H7 (cell line): ENCODE data around the gene TIMM13. TPM values are rescaled to one million over a fixed set of nuclear protein-coding genes. Genes with fewer than 3 reads are reported as not detected.
A peak's percentile ranks its signal among the peaks of the same experiment; 100 is the strongest.

Source experiments
- DNase-seq: peaks from one replicate; pipeline ENCODE4 v3.0.0; 2012
- H3K27me3 ChIP-seq: 2 replicates; pipeline ENCODE4 v1.6.0; 2011; ENCODE audit warnings: mild to moderate bottlenecking, low read length; ENCODE audit not compliant: control insufficient read depth, insufficient read depth
- H3K36me3 ChIP-seq: replicated peaks from 2 replicates; pipeline ENCODE4 v1.5.1; 2011; ENCODE audit warnings: low read length; ENCODE audit not compliant: control insufficient read depth, insufficient read depth
- H3K4me3 ChIP-seq: 2 replicates; pipeline ENCODE4 v1.5.1; 2011; ENCODE audit warnings: low read depth, mild to moderate bottlenecking, control low read depth, low read length, moderate library complexity; ENCODE audit not compliant: insufficient read depth
- total RNA-seq: library from RNA; depleted of rRNA; stranded (reverse); fragments of >200 nt; shearing (Covaris generic); gene quantifications from 2 replicates; pipeline ENCODE4 v1.2.3, GENCODE V29; 2014

TIMM13 gene
- total RNA-seq, 1 experiment from 2014 or later: 179 TPM

DNA sequence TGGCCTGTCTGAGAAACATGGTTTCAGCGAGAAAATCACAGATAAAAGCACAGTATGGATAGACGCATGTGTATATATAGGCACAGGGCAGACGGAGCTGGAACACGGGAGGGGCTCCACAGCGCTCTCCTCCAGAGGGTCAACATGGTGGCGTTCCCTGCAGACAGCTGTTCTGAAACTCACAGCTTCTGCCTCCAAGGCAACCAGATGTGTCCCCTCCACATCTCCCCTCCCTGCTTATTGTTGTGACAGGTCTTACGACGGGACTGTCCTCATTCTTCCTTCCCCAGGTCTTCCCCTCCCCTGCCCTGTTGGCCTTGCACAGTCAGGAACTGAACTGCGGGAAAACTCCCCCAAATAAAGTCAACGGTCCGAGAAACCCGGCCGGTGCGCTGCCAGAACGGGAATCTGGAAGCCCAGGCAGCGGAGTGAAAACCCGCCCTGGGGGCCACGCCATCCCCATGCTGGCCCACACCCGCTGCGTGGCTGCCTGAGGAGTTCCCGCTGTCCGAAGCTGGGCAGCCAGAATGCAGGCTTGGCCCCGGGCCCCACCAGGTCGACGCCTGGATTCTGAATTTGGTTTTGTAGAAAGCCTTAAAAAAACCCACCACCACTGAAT is 2.6 kb upstream of the TIMM13 start:
- no peaks in the 10 kb centered on the region for H3K27me3 ChIP-seq
- H3K4me3 ChIP-seq: no peak overlapping the region
- peaks cover 11% of the 10 kb centered on the region for H3K36me3 ChIP-seq
- DNase-seq: no peak

DNA sequence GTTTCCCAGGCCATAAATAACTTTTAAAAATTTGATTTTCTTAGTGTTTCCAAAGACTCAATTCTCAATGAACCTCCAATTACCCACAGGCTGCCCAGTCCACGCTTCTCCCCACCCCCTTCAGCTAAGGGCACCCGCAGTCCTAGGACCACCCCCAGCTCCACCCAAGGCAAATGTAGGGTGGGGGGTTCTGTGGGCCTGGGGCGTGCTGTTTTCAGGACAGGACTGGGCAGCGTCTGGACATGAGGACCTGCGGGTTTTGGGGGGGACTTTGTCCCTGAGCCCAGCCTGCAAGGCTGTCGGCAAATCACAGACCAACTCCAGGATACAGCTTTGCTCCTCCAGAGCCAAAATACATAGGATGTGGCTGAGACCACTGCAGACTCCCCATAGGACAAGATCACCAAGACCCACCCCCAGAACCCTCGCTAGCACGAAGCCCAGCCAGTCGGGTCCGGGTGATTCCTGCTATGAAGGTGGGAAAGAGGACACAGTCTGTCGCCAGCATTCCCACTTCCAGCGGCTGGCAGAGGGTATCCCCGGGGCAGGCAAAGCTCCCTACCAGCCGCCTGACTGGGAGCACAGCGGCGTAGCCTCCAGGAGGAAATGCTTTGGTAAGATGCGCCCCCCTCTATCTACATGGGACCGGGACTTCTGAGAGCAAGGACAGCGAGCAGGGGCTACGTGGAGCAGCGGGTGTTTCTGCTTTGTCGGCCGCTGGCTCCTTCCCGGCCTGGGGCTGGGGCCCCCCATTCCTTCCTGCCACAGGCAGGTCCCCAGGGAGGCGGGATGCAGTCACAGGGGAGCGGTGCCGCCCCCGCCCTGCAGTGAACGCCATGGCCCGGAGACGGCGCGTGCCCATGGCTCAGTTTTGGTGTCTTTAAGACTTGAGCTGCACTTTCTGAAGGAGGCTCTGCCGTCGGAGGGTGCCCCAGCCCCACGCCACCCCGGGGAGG is 1.6 kb upstream of the TIMM13 start:
- Histone ChIP-seq H3K4me3 (no peak overlapping the region), H3K36me3 (peaks cover 10% of the 10 kb centered on the region), H3K27me3 (no peaks in the 10 kb centered on the region)
- DNase-seq: peak; percentile 79

DNA sequence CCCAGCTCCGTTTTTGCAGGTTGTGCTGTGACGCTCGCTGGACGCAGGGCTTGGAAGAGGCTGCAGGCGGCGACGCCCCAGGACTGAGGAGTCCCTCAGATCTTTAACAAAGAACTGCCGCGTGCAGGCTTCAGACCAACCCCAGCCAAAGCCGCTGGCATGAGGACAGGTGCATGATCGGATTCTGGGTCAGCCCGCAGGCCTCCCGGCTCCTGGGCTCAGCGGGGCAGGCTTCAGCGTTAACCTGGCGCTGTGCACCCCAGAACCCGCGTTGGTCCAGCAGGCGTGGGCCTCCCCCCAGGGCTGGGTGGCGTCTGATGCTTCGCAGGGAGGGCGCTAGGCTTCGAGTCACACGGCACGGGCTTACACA is 920 bp upstream of the TIMM13 start:
- DNase-seq: peak; percentile 90

GRCh38 chr19:2426611-2427428 is 566 bp downstream of the TIMM13 start:
- no peaks in the 10 kb centered on the region for H3K27me3 ChIP-seq
- peak overlapping the region; percentile 95 for H3K4me3 ChIP-seq
- H3K36me3 ChIP-seq: peaks cover 8% of the 10 kb centered on the region
- DNase-seq: peak; percentile 95

More for the DNA sequence above, 920 bp upstream of the TIMM13 start:
- H3K36me3 ChIP-seq: peaks cover 10% of the 10 kb centered on the region
- peak overlapping the region; percentile 8; the same call in 1 of the 2 replicates for H3K4me3 ChIP-seq
- no peaks in the 10 kb centered on the region for H3K27me3 ChIP-seq

DNA sequence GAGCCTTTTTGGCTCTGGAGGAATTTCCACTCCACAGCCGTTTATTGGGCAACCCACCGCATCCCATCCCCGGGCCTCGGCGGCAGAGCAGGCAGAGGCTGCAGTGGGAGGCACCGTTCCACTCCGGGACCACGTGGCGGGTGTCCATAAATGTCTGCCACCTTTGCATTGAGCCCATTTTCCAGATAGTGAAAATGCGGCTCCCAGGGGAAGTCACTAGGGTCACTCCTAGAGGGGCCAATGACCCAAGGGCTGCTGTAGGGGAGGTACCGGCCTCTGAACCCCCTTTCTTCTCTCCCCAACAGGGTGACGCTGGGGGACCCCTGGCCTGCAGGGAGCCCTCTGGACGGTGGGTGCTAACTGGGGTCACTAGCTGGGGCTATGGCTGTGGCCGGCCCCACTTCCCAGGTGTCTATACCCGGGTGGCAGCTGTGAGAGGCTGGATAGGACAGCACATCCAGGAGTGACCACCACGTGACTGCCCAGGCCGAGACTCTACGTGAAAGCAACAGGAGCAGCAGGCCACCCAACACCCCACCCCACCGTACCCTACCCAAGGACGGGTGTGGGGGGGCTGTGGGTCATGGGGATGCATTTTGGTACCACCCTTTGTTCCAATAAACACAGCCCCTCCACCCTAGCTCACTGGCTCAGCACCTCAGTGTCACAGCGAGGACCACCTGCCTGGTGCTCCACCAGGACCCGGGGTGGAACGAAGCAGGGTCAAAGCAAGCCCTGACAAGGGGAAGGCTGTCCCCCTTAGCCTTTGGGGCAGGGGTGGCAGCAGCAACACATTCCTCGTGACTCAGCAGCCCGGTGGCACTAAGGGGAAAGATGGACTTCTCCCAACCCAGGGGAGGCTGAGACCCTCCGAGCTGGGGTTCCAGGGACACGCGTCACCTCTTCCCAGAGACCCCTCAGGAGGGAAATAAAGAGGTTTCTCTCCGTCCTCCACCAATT is 1.5 kb downstream of the TIMM13 start:
- no peaks in the 10 kb centered on the region for H3K27me3 ChIP-seq
- peak; percentile 52 for DNase-seq
- peak overlapping the region; percentile 95 for H3K4me3 ChIP-seq
- H3K36me3 ChIP-seq: peaks cover 2% of the 10 kb centered on the region

DNA sequence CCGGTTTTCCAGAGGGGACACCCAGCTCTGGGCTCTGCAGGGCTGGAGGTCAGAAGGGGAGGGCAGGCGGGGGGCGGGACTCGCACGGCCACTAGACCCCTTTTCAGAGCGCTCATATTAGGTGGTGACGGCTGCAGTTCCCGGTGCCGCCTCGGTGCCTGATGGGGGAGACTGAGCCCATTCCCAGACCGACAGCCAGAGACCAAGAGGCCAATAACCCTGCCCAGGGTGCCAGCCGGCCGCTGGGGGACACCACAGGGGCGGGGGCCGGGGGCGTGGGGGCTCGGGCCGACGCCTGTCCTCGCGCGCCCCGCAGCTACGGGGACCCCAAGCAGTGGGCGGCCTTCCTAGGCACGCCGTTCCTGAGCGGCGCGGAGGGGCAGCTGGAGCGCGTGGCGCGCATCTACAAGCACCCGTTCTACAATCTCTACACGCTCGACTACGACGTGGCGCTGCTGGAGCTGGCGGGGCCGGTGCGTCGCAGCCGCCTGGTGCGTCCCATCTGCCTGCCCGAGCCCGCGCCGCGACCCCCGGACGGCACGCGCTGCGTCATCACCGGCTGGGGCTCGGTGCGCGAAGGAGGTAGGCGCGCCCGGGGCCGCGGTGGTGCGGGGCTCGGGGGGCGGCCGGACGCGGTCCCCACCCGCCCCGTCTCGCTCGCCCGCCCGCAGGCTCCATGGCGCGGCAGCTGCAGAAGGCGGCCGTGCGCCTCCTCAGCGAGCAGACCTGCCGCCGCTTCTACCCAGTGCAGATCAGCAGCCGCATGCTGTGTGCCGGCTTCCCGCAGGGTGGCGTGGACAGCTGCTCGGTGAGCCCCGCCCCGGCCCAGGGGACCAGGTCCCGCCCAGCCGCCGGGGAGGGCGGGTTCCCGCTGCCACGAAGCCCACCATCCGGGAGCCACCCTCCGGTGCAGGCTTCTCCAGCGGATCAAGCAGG is 2.4 kb downstream of the TIMM13 start:
- DNase-seq: peak; percentile 93
- H3K36me3 ChIP-seq: peaks cover under 1% of the 10 kb centered on the region; the same call in 1 of the 2 replicates
- H3K27me3 ChIP-seq: no peaks in the 10 kb centered on the region
- H3K4me3 ChIP-seq: peak overlapping the region; percentile 51

GRCh38 chr19:2423915-2424685 is 3.3 kb downstream of the TIMM13 start:
- peak; percentile 73 for DNase-seq
- Histone ChIP-seq H3K27me3 (no peaks in the 10 kb centered on the region), H3K36me3 (no peaks in the 10 kb centered on the region; the same call in 1 of the 2 replicates), H3K4me3 (peak overlapping the region; percentile 51; the same call in 1 of the 2 replicates)

GRCh38 chr19:2423071-2423914 is 4.1 kb downstream of the TIMM13 start:
- H3K36me3 ChIP-seq: no peaks in the 10 kb centered on the region; the same call in 1 of the 2 replicates
- peak; percentile 59 for DNase-seq
- H3K4me3 ChIP-seq: no peak overlapping the region
- H3K27me3 ChIP-seq: no peaks in the 10 kb centered on the region

DNA sequence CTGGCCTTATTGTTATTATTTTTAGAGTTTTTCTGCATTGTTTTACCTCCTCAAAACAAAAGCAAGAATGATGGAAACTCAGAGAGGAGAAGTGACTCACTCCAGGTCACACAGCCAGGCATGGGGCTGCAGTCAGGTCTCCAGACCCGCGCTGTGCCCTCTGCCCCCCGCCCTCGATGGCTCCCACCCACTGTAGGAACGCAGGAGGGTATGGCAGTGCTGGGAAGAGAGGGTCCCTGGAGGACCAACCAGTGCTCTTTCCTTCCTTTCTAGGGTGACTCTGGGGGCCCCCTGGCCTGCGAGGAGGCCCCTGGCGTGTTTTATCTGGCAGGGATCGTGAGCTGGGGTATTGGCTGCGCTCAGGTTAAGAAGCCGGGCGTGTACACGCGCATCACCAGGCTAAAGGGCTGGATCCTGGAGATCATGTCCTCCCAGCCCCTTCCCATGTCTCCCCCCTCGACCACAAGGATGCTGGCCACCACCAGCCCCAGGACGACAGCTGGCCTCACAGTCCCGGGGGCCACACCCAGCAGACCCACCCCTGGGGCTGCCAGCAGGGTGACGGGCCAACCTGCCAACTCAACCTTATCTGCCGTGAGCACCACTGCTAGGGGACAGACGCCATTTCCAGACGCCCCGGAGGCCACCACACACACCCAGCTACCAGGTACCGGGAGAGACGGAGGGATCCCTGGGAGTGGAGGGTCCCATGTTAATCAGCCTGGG is 5.6 kb downstream of the TIMM13 start:
- DNase-seq: peak; percentile 52
- no peak overlapping the region for H3K4me3 ChIP-seq
- H3K36me3 ChIP-seq: no peaks in the 10 kb centered on the region; the same call in 1 of the 2 replicates
- no peaks in the 10 kb centered on the region for H3K27me3 ChIP-seq

DNA sequence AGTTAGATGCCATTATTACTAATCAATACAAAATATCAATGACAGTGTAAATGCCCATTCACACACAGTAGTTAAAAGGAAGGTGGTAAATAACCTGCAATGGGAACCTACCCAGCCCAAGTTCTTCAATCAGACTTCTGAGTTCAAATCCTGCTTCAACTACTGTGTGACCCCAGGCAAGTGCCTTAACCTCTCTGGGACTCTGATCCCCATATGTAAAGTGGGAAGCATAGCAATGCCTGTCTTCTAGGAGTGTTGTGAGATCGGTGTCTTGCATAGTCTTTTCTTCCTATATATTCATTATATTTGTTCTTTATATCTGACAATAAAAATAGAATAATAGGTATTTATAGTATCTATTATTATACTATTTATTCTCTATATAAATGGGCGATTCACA is 6.9 kb downstream of the TIMM13 start:
- H3K4me3 ChIP-seq: no peak overlapping the region
- no peaks in the 10 kb centered on the region for H3K27me3 ChIP-seq
- DNase-seq: no peak
- no peaks in the 10 kb centered on the region for H3K36me3 ChIP-seq

- no peak for DNase-seq
- H3K27me3 ChIP-seq: no peaks in the 10 kb centered on the region
- H3K4me3 ChIP-seq: no peak overlapping the region
Observed at GRCh38 chr19:2419754-2420153, 7.6 kb downstream of the TIMM13 start.

More at GRCh38 chr19:2419754-2420153, 7.6 kb downstream of the TIMM13 start:
- no peaks in the 10 kb centered on the region for H3K36me3 ChIP-seq
